Ramos (cell line): ENCODE results near the gene SLC9A9.
"Not testable (repeated sequence)": the region's sequence is repeated elsewhere in the genome, so short reads cannot be mapped to it uniquely, and the experiment has no call there.

Experiments used
- in situ Hi-C: fragments of 300-500 bp; cut with MboI; formaldehyde crosslinking; loops from one replicate; pipeline ENCODE4 v1.14.3; 2022; ENCODE audit warnings: low sequenced_read_pairs; ENCODE audit not compliant: unreplicated experiment

The SLC9A9 gene

DNA sequence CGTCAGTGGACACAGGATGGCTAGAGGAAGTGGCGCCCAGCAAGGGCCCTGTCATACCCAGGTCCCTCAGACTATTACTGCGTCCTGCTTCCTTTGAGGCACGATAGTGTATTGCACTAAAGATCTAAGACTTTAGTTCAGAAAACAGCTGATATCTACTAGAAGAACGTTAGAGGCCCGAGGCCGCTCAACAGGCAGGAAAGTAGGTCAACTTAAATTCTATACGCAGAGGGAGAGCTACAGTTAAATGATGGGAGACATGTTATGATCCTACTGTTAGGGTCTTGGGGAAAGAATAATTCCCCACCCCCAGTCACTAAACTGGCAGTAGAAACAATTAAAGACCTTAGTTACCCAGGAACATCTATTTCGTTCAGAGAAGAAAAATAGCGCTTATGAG, 410.9 kb downstream of the SLC9A9 start:
- in situ Hi-C loops, result no loop called here

DNA sequence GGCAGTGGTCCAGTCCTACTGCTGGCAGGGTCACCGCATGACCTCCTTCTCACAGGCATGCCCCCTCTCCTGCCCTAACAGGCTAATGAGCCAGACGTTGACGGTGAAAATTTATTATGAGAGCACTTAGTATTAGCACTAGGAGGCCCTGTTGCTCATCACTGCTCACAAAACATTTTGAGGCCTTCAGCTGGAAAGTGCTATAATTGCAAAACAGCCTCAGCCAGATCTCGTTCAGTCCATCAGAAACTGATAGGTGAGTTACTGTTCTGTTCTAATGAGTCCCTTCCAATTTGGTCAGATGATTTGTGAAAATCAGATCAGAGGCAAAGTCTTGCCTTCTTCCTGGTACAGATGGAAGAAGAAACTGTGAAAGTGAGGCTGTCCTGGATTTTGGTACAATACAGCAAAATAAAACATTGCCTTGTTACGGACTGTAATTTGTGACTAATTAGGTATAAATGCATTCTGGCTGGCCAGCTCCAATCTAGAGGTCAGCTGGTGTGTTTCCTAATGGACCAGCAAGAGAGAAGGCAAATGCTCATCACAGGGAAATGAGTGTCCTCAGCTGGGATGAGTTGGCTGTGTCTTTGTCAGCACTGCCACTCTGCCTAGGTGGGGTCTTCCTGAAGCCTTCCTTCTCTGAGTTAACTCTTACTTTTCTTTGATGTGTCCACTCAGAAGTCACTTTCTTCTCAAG, 411.9 kb downstream of the SLC9A9 start:
- in situ Hi-C loops, result no loop called here

DNA sequence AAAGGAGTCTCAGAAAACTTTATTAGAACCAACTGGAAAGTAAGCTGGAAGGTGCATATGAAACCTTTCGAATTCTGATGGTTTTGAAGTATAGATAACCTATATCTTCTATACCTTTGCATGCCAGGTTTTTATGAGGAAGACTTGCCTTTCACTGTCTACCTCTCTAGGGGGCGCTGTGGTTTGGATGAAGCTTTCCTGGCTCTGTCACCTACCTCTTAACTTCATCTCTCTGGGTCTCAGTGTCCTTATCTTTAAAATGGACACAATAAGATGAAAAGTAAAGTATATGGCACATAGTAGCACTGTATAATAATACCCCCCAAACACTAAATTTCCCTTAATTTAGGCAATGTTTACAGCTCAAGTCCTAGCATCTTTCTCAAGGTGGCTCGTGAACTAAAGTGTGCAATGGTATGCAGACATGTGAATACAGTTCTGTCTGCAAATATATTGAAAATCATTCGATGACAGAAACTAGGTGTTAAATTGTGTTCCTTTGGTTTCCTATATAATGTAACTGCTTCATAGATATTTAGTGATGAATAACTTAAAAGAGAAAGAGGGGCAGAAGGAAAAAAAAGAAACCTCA, 414.4 kb downstream of the SLC9A9 start:
- in situ Hi-C loops, result no loop called here

DNA sequence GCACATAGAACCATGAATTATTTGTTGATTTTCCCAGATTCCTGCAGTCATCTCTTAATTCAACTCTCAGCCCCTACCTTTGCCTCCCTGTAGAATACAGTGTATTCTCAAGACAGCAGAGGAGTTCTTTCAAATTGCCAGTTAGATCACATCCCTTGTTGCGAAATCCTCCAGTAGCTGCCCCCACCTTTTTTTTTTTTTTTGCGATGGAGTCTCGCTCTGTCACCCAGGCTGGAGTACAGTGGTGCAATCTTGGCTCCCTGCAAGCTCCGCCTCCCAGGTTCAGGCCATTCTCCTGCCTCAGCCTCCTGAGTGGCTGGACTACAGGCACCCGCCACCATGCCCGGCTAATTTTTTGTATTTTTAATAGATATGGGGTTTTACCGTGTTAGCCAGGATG, 417.0 kb downstream of the SLC9A9 start:
- in situ Hi-C loops, result not testable (repeated sequence)

DNA sequence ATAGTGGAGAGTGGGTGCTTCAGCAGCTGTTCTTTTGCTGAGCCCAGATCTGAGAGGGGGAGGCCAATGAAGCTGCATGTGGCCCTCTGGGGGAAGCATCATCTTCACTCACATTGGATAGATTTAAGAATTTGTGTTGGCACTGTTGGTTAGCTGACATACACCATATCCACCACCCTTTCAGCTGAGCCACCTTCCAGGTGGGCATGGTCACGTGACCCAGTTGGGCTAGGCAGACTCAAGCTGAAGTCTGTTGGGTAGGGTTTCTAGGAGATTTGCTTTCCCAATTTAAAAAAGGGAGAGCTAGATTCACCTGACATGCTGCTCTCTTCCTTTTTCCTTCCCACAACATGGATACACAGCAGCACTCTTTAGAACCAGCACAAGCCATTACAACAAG, 417.7 kb downstream of the SLC9A9 start:
- in situ Hi-C loops, result no loop called here

DNA sequence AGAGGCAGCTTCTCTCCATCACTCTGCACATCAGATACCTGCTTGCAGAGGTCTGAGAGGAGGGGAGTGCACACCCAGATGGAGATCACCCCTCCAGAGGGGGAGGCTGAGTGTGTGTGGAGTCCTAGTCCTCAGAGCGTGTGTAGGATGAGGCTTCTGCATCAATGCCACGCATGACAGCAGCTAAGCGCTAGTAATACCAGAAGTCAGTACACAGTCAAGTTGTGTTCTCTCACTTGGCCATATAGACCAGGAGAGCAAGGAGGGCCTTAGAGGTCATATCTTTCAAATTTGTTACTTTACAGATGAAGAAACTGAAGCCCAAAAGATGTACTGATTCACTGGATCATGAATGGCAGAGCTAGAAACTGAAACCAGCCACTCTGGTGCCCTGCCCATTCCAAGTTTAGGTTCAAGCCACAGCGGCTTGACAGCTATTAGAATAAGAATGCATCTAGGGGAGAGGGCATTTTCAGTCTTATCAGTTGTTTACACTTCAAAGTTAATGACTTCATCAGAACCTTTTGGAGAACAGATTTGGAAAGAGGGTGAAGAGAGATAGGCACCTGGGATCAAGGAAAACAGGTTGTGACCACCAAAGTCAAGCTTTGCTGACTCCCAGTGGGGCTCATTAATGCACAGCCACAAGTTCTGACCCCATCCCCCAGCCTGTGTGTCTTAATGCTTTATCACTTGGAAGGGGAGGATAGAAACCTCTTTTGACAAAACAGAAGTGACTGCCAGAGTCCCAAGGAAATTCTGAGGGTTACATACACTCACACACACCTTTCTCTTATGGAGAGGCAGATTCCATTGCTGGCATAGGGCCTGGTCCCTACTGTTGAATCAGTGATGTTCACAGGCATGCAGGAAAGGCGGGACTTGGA, 418.4 kb downstream of the SLC9A9 start:
- in situ Hi-C loops, result no loop called here

DNA sequence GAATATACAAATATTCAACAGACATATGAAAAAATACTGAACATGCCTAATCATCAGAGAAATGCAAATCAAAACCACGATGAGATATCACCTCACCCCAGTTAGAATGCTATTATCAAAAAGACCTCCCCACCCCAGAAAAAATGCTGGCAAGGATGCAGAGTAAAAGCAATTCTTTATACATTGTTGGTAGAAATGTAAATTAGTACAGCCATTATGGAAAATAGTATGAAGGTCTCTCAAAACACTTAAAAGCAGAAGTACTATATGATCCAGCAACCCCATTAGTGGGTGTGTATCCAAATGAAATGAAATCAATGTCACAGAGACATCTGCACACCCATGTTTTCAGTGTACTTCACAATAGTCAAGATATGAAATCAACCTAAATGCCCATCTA, 420.0 kb downstream of the SLC9A9 start:
- in situ Hi-C loops, result no loop called here

DNA sequence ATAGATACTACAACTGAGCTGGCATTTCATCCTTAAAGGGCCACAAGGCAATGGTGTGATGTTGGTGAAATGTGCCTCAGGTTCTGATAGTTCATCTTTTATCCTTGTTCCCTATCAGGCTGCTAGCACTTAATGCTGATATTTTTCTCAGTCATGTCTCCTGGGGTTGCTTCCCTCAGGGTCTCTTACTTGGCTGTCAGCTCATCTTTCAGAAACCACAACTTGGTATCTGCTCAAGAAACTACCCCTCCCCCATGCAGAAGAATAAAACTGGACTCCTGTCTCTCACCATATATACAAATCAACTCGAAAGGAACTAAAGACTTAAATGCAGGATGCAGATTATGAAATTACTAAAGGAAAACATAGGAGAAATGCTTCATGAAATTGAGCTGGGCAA, 420.6 kb downstream of the SLC9A9 start:
- in situ Hi-C loops, result no loop called here

DNA sequence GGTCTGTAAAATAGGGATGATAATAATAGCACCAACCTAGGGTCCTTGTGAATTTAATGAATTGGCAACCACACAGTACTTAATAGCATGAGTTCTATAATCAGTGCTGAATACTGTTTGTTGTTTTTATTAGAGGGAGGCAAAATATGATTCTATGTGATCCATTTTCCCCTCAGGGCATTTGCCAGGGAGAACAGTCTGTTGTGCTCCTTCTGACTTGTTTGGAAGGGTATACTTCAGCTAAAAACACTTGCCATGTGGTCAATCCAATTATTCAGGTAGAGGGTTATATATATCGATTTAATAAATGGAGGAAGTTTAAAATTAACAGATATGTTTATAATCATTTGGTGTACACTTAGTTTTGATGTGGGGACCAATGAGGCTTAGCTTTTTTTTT, 423.4 kb downstream of the SLC9A9 start:
- in situ Hi-C loops, result no loop called here

DNA sequence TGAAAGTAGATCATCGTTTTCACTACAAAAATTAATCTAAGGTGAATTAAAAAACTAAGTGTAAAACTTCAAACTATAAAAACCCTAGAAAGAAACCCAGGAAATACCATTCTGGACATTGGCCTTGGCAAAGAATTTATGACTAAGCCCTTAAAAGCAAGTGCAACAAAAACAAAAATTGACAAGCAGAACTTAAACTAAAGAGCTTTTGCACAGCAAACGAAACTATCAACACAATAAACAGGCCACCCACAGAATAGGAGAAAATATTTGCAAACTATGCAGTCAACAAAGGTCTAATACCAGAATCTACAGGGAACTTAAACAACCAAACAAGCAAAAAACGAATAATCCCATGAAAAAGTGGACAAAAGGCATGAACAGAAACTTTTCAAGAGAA, 426.7 kb downstream of the SLC9A9 start:
- in situ Hi-C loops, result no loop called here

DNA sequence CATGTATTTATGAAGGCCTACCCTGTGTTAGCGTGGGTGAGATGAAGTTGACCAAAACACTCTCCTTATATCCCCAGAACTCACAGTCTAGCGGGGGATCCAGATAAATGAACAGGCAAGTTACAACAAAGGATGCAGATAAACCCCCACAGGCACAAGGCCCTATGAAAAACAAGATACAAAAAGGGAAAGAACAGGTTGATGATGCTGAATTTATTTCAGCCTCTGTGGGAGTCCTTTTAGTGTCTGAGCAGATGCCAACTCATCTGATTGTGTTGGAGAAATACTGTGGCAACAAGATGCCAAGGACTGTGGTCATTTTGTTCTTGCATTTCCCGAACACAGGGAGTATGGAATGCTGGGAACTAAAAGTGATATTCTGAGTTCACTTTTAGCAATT, 428.7 kb downstream of the SLC9A9 start:
- in situ Hi-C loops, result no loop called here

DNA sequence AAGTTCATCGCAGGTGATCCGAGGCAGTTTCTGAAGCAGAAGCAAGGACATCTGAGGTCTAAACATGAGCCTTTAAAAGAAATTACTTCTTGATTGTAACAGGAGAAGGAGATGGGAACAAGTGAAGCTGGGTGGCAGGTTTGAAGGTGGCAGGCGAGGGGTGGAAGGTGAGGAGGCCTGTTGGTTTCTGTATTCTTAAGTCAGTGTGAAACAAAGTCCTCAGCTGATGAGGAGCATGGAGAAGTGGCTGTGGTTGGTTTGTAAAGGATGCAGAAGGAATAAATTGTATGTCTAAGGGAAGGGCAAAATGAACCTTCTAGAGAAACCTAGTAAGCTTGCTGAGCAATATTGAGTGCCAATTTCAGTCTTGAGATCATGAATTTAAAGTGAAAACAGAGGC, 429.9 kb downstream of the SLC9A9 start:
- in situ Hi-C loops, result no loop called here

DNA sequence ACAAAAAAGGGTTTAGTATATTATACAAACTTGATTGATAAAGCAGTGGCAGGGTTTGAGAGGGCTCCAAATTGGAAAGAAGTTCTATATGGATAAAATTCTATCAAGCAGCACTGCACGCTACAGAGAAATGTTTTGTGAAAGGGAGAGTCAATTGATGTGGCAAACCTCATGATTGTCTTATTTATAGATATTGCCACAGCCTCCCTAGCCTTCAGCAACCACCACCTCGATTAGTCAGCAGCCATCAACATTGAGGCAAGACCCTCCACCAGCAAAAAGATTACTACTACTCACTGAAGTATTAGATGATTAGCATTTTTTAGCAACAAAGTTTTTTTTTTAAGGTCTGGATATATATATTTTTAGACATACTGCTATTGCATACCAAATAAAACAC, 432.0 kb downstream of the SLC9A9 start:
- in situ Hi-C loops, result no loop called here

DNA sequence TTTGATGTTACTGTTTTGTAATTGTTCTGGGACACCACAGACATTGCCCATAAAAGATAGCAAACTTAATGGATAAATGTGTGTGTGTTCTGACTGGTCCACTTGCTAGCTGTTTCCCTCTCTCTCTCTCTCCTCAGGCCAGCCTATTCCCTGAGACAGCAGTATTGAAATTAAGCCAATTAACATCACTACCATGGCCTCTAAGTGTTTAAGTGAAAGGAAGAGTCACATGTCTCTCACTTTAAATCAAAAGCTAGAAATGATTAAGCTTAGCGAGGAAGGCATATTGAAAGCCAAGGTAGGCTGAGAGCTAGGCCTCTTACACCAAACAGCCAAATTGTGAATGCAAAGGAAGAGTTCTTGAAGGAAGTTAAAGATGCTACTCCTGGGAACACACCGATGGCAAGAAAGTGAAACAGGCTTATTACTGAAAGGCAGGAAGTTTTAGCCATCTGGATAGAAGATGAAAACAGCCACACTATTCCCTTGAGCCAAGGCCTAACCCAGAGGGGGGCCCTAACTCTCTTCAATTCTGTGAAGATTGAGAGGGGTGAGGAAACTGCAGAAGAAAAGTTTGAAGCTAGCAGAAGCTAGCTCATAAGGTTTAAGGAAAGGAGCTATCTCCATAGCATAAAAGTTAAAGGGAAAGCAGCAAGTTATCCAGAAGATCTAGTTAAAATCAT, 433.6 kb downstream of the SLC9A9 start:
- in situ Hi-C loops, result no loop called here

DNA sequence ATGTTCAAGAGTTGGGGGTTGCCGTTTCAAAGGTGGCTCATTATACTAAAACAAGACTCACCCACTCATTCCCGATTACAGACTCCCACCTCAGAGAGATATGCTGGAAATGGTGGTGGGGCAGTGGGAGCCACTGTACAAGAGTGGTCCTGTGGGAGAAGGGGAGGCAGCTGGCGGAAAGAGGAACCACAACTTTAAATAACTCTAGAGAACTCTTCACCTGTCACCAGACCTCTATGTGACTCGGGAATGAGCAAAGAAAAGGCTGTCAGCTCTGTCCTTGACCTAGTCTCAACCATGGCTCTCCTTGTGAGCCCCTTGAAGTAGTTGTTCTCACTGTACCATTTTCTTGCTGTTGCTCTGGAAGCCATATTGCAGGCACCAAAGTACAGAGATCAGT, 434.9 kb downstream of the SLC9A9 start:
- in situ Hi-C loops, result no loop called here

DNA sequence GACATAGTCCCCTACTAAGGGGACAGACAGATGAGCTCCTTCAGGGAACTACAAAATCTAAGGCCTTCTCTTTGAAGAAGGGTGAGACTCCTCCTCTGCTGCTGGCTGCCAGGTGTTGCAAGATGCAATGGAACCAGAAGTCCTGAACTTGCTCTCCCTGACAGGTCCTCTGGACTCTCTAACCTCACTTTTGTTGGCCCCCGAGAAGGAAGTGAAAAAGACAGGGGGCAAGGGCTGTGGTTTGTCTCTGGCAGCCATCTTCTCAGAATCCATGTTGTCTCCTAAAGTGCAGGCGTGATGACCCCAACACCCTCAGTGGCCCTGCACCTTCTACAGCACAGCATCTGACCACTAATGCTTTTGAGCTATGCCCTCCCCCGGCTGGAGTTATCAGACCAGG, 436.2 kb downstream of the SLC9A9 start:
- in situ Hi-C loops, result no loop called here

DNA sequence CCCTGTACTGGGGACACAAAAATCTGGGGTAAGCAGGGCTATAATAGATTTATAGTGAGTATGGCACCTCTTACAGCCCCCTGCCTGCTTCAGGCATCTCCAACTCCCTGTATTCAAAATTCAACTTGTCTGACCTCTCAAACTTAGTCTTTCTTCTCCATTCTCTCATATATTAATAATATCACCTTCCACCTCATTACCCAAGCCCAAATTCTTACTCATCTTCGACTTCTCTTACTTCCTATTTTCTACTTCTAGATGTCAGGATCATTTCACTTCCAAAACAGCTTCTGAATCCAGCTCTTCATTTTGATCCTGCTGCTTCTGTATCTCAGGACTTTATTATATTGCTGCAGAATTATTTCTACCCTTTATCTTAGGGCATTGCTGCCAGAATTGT, 438.0 kb downstream of the SLC9A9 start:
- in situ Hi-C loops, result no loop called here

DNA sequence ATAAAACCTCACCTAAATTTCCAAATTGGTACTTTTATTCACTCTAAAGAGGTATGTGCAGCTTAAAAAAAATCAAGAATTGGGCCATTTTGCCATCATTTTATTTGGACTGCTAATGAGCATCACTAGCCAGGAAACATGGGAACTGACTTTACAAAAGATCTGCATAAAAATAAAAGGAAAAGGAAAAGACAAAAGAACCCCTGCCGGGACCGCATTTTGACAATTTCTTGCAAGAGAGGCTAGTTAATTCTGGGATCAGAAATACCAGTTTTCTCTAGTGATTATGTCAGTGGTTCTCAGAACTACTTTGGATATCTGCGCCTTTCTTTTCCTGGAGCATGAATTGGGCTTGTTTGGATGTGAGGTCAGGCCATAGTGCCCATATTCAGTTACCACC, 439.5 kb downstream of the SLC9A9 start:
- in situ Hi-C loops, result no loop called here

DNA sequence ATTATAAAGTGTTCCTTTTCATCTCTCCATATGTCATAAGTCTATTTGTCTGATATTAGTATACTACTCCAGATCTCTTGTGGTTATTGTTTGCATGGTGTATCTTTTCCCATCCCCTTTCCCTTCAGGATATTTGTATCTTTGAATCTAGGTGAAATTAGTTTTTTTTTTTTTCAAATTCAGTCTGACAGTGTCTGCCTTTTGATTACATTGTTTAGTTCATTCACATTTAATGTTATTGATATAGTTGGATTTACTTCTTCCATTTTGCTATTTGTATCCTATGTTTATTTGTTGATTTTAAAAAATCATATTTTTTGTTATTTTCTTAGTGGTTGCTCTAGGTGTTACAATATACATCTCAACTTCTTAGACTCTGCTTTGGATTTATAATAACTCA, 445.7 kb downstream of the SLC9A9 start:
- in situ Hi-C loops, result no loop called here

DNA sequence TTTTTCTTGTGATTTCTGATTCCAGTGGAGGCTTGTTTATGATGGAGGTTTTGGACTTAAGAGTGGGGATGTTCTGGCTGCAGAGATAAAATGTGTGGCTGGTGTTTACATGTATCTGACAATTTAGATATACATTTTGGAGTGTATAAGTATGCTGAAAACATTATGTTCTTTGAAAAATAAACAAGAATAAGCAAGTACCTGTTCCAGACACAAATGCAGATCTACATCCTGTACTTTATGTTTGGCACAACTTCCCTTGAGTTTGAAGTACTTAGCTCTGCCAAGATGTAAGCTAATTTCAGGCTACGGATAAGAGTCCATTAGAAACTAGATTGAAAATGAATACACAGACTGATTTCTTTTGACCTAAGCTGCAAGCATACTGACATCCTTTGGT, 451.5 kb downstream of the SLC9A9 start:
- in situ Hi-C loops, result no loop called here

DNA sequence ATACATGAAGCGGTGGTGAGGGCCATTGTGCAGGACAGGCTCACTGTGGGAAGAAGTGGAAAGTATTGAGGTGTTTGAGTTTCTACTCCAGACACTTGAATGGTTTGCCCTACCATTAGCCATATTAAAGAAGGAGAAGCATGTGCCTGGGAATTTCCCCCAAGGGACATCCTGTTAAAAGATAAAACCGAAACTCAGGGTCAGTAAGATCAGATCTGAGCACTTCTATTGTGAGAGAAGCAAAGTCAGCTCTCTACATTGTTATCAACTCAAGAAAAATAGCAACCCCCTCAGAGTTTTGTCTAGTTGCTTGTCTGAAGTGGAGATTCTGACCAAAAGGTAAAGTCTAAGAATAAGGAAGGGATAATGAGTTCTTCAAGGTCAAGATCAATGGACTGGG, 458.9 kb downstream of the SLC9A9 start:
- in situ Hi-C loops, result no loop called here
